GM20000 (cell line): ENCODE results near the gene ZNF474.

ENCODE experiments used
- DNase-seq: peaks from one replicate; pipeline ENCODE4 v3.0.0; 2012; ENCODE audit warnings: low spot score
- TF ChIP-seq, protein P1 (sequence below): IDR thresholded peaks from 2 replicates; pipeline ENCODE4 v1.5.1; 2012; ENCODE audit warnings: mild to moderate bottlenecking, control low read depth; ENCODE audit errors: extremely low read depth, missing control alignments

The ZNF474 gene

DNA sequence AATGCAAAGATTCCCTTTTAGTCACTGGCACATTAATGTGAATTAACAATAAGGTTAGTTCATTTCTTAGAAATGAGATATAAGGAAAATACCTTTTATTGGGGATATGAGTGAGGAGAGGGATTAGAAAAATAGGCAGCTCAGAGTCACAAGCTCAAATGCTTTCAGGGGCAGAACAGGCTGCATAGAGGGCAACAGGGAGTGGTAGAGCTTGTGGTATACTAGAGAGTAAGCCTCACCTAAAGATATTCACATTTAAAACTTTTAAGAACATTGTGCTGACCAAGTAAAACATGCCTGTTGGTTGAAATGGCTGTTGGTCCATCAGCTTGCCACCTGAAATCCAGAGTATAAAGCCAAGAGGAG lies 34.7 kb downstream of the ZNF474 start:
- no peak for DNase-seq
- TF ChIP-seq, protein P1, sequence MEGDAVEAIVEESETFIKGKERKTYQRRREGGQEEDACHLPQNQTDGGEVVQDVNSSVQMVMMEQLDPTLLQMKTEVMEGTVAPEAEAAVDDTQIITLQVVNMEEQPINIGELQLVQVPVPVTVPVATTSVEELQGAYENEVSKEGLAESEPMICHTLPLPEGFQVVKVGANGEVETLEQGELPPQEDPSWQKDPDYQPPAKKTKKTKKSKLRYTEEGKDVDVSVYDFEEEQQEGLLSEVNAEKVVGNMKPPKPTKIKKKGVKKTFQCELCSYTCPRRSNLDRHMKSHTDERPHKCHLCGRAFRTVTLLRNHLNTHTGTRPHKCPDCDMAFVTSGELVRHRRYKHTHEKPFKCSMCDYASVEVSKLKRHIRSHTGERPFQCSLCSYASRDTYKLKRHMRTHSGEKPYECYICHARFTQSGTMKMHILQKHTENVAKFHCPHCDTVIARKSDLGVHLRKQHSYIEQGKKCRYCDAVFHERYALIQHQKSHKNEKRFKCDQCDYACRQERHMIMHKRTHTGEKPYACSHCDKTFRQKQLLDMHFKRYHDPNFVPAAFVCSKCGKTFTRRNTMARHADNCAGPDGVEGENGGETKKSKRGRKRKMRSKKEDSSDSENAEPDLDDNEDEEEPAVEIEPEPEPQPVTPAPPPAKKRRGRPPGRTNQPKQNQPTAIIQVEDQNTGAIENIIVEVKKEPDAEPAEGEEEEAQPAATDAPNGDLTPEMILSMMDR, result no peak

DNA sequence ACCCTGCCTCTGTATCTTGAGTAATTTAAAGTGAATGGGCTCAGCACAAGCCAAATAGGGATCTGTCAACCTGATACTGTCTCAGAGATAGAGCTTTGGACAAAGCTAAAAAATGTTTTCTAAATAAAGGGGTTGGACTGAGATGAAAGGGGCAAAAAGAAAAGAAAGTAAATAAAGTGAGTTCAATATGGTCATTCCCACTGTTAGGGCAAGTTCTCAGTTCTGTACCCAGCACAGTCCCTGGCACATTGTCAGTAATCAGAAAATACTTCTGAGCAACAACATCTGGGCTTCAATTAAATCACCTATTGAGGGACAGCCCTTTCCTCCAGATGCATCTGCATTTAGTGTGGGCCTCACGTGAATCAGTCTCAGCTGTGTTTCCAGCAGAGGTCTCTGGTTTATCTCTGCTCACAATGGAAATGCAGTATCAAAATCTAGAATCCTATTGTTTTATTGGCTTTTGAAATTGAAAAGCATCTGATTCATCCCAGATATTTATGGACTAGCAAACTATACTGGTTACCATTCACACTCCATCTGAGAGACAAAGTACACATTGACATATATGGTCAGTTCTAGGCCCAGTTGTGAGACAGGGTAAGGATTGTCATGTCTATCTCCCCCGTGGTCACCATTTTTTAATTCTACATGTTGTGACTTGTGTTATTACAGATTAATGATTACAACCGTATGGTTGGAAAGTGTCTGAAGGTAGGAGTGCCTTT lies 35.6 kb downstream of the ZNF474 start:
- TF ChIP-seq, protein P1, result no peak
- no peak for DNase-seq

DNA sequence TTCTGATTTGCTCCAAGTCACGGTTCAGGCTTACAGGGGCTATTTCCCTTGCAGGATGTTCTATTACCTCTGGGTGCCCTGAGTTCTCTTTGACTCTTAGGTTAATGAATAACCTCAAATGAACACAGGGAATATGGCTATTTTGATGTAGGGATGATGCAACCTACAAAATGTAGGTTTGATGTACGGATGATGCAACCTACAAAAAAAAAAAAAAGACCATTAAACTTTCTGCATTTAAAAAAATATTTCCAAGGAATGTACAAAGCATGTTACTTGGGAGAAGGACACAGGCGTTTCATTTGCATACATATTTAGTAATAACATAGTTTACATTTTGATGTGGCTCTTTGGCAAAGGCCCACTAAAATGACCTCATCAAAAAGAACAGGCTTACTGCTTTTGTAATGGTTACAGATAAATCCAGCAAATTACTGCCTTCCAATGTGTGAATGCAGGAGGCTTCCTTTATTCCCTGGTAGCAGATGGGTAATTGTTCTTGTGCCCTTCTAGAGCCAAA lies 36.3 kb downstream of the ZNF474 start:
- DNase-seq, result no peak
- TF ChIP-seq, protein P1, result no peak

DNA sequence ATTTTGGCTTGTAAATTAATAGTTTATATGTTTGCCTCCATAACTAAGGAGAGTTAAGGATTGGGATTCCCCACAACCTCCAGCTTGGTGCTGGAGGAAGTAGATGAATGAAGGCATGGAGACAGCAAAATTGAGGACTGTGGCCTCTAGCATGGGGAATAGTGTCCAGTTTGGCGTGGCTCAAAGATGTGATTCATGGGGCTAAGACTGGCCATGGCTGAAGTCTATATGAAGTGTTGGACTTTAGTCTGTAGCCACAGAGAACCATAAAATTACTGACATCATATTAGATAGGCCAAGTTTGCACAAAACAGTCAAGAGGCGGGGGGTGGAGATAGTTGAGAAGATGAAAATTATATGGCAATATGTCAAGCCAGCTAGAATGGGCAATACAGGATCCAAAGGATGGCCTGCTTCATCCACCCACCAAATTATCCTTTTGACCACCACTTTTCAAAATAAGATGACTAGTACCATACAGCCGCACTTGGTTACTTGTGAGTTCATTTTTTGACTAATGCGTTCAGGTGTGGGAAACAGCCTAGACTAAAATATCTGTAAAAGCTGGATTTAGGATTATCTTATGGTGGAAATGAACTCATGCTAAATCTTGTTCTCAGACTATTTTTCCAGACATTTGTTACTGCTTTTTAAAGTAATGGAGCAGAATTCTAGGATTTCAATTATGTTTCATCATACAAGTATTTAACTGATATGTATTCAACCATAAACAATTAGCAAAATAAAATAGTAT lies 40.2 kb downstream of the ZNF474 start:
- no peak for DNase-seq
- TF ChIP-seq, protein P1, result no peak

DNA sequence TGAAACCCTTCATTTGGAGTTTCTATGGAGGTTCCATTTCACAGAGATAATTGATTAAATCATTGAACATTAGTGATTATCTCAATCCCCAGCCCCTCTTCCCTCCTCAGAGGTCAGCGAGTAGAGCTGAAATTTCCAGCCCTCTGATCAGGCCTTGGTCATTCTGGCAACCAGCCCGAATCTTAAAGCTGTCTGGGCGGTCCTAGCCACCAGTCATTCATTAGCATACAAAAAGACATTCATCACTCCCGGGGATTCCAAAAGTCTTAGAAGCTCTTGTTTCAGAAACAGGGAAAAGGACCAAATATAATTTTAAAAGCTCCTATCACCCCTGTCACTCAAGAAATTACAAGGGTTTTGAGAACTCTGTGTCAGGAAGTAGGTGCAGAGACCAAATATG lies 41.3 kb downstream of the ZNF474 start:
- DNase-seq, result no peak
- TF ChIP-seq, protein P1, result no peak

DNA sequence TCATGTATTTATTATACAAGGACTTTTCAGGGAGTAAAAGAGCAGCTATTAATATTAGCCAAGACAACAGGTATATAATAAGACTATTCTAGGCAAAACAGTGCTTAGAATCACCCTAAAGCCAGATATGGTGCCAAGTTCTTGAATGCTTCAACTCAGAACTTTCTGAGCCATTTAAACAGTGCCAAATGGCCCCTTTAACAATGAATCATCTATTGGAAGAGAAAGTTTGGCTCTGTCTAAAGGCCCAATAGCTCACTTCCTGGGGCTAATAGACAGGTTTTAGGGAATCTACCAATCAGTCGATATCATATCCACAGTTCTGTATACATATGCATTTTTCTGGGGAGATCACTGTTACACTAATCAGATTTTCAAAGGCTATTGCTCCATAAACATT lies 42.9 kb downstream of the ZNF474 start:
- no peak for DNase-seq
- TF ChIP-seq, protein P1, result no peak
